ENCODE measurements around the gene SLC25A42. TPM values are rescaled to one million over a fixed set of nuclear protein-coding genes. Genes with fewer than 3 reads are reported as not detected.
"Not testable (repeated sequence)": the region's sequence is repeated elsewhere in the genome, so short reads cannot be mapped to it uniquely, and the experiment has no call there.

SLC25A42 gene
- total RNA-seq, 2 experiments from 2014 or later: 8.0 to 10.3 TPM

GRCh38 chr19:19121371-19121770 is 57.6 kb downstream of the SLC25A42 start:
- no peaks in the 10 kb centered on the region for H3K4me1 Mint-ChIP-seq
- DNase-seq: no peak
- H3K27ac Mint-ChIP-seq: no peak overlapping the region
- H3K9me3 Mint-ChIP-seq: peaks cover 10% of the 10 kb centered on the region
- H3K36me3 Mint-ChIP-seq: peaks cover 30% of the 10 kb centered on the region
- no peaks in the 10 kb centered on the region for H3K27me3 Mint-ChIP-seq
- no peak overlapping the region for H3K4me3 Mint-ChIP-seq

GRCh38 chr19:19122902-19123301 is 59.1 kb downstream of the SLC25A42 start:
- Mint-ChIP-seq H3K27me3 (no peaks in the 10 kb centered on the region), H3K9me3 (peaks cover 10% of the 10 kb centered on the region), H3K4me3 (no peak overlapping the region), H3K4me1 (no peaks in the 10 kb centered on the region), H3K36me3 (peaks cover 32% of the 10 kb centered on the region), H3K27ac (no peak overlapping the region)
- DNase-seq: no peak

GRCh38 chr19:19123386-19123785 is 59.6 kb downstream of the SLC25A42 start:
- Mint-ChIP-seq H3K4me1 (no peaks in the 10 kb centered on the region), H3K27ac (no peak overlapping the region), H3K27me3 (no peaks in the 10 kb centered on the region), H3K4me3 (no peak overlapping the region), H3K36me3 (peaks cover 33% of the 10 kb centered on the region), H3K9me3 (peaks cover 10% of the 10 kb centered on the region)
- DNase-seq: no peak

GRCh38 chr19:19126102-19126501 is 62.3 kb downstream of the SLC25A42 start:
- Mint-ChIP-seq H3K36me3 (peaks cover 41% of the 10 kb centered on the region), H3K27me3 (no peaks in the 10 kb centered on the region), H3K4me3 (no peak overlapping the region), H3K27ac (no peak overlapping the region), H3K4me1 (no peaks in the 10 kb centered on the region), H3K9me3 (peaks cover 10% of the 10 kb centered on the region)
- DNase-seq: no peak

- no peak for DNase-seq
- Mint-ChIP-seq H3K4me1 (peaks cover 6% of the 10 kb centered on the region), H3K4me3 (no peak overlapping the region), H3K27me3 (no peaks in the 10 kb centered on the region), H3K9me3 (peaks cover 6% of the 10 kb centered on the region), H3K36me3 (peaks cover 42% of the 10 kb centered on the region), H3K27ac (no peak overlapping the region)
Measured at GRCh38 chr19:19131989-19132388, 68.2 kb downstream of the SLC25A42 start.

- Mint-ChIP-seq H3K27me3 (no peaks in the 10 kb centered on the region), H3K4me3 (no peak overlapping the region), H3K4me1 (peaks cover 16% of the 10 kb centered on the region), H3K9me3 (peaks cover 6% of the 10 kb centered on the region), H3K36me3 (peaks cover 40% of the 10 kb centered on the region), H3K27ac (no peak overlapping the region)
- DNase-seq: no peak
Measured at GRCh38 chr19:19132912-19133311, 69.1 kb downstream of the SLC25A42 start.

- Mint-ChIP-seq H3K4me3 (no peak overlapping the region), H3K4me1 (peaks cover 26% of the 10 kb centered on the region), H3K27me3 (no peaks in the 10 kb centered on the region), H3K27ac (no peak overlapping the region), H3K36me3 (peaks cover 35% of the 10 kb centered on the region), H3K9me3 (peaks cover 6% of the 10 kb centered on the region)
- no peak for DNase-seq
Measured at GRCh38 chr19:19133985-19134384, 70.2 kb downstream of the SLC25A42 start.

GRCh38 chr19:19134687-19135158 is 70.9 kb downstream of the SLC25A42 start:
- peak; percentile 43 for DNase-seq
- Mint-ChIP-seq H3K27me3 (no peaks in the 10 kb centered on the region), H3K4me1 (peaks cover 27% of the 10 kb centered on the region)

GRCh38 chr19:19135713-19136112 is 71.9 kb downstream of the SLC25A42 start:
- not testable (repeated sequence) for H3K4me3 Mint-ChIP-seq, H3K9me3 Mint-ChIP-seq, H3K27me3 Mint-ChIP-seq, DNase-seq, H3K27ac Mint-ChIP-seq
- peaks cover 27% of the 10 kb centered on the region for H3K4me1 Mint-ChIP-seq
- peaks cover 24% of the 10 kb centered on the region for H3K36me3 Mint-ChIP-seq

More at GRCh38 chr19:19134687-19135158, 70.9 kb downstream of the SLC25A42 start:
- no peak overlapping the region for H3K27ac Mint-ChIP-seq
- peaks cover 30% of the 10 kb centered on the region for H3K36me3 Mint-ChIP-seq
- peaks cover 6% of the 10 kb centered on the region for H3K9me3 Mint-ChIP-seq
- no peak overlapping the region for H3K4me3 Mint-ChIP-seq

- H3K9me3 Mint-ChIP-seq: peaks cover under 1% of the 10 kb centered on the region
- H3K4me3 Mint-ChIP-seq: peak overlapping the region; percentile 95
- no peaks in the 10 kb centered on the region for H3K27me3 Mint-ChIP-seq
- DNase-seq: no peak
- H3K27ac Mint-ChIP-seq: peak overlapping the region; percentile 96
- H3K4me1 Mint-ChIP-seq: peaks cover 27% of the 10 kb centered on the region
- peaks cover 15% of the 10 kb centered on the region for H3K36me3 Mint-ChIP-seq
Measured at GRCh38 chr19:19137556-19138108, 73.8 kb downstream of the SLC25A42 start.

GRCh38 chr19:19138109-19138981 is 74.6 kb downstream of the SLC25A42 start, which contains the start of gene TMEM161A:
Gene TMEM161A, minus strand, starts transcription at chr19:19138478. Its CDS starts 50 bp downstream, at chr19:19138428.
- Mint-ChIP-seq H3K9me3 (no peaks in the 10 kb centered on the region), H3K27ac (peak within 1 kb of the TSS; percentile 96), H3K4me1 (peaks cover 27% of the 10 kb centered on the region), H3K27me3 (no peaks in the 10 kb centered on the region), H3K36me3 (peaks cover 9% of the 10 kb centered on the region), H3K4me3 (peak within 1 kb of the TSS; percentile 95)
- peak; percentile 97 for DNase-seq

GRCh38 chr19:19139876-19140229 is 76.1 kb downstream of the SLC25A42 start:
- no peak for DNase-seq
- Mint-ChIP-seq H3K27me3 (no peaks in the 10 kb centered on the region), H3K4me3 (no peak overlapping the region), H3K27ac (no peak overlapping the region), H3K9me3 (no peaks in the 10 kb centered on the region), H3K4me1 (peaks cover 24% of the 10 kb centered on the region), H3K36me3 (peaks cover 2% of the 10 kb centered on the region)

GRCh38 chr19:19140476-19140875 is 76.7 kb downstream of the SLC25A42 start:
- Mint-ChIP-seq H3K4me1 (peaks cover 21% of the 10 kb centered on the region), H3K27ac (no peak overlapping the region), H3K4me3 (no peak overlapping the region)

GRCh38 chr19:19142347-19142746 is 78.6 kb downstream of the SLC25A42 start:
- Mint-ChIP-seq H3K4me3 (no peak overlapping the region), H3K27me3 (no peaks in the 10 kb centered on the region), H3K9me3 (no peaks in the 10 kb centered on the region), H3K27ac (no peak overlapping the region), H3K4me1 (peaks cover 17% of the 10 kb centered on the region), H3K36me3 (no peaks in the 10 kb centered on the region)
- DNase-seq: no peak

More at GRCh38 chr19:19140476-19140875, 76.7 kb downstream of the SLC25A42 start:
- Mint-ChIP-seq H3K27me3 (no peaks in the 10 kb centered on the region), H3K9me3 (no peaks in the 10 kb centered on the region), H3K36me3 (no peaks in the 10 kb centered on the region)
- DNase-seq: no peak

GRCh38 chr19:19145281-19145680 is 81.5 kb downstream of the SLC25A42 start:
- H3K27me3 Mint-ChIP-seq: no peaks in the 10 kb centered on the region
- H3K27ac Mint-ChIP-seq: no peak overlapping the region

More at GRCh38 chr19:19145281-19145680, 81.5 kb downstream of the SLC25A42 start:
- Mint-ChIP-seq H3K9me3 (no peaks in the 10 kb centered on the region), H3K4me1 (no peaks in the 10 kb centered on the region), H3K4me3 (no peak overlapping the region), H3K36me3 (no peaks in the 10 kb centered on the region)
- DNase-seq: no peak
